Measurements from ENCODE around the gene CD1E. TPM values are rescaled to one million over a fixed set of nuclear protein-coding genes. Genes with fewer than 3 reads are reported as not detected.

The CD1E gene
- total and polyA plus RNA-seq, 3 experiments from 2014 or later, result not detected

GRCh38 chr1:158329733-158330132 lies 24.0 kb upstream of the CD1E start:
- peaks cover 9 to 15% (median 12%) of the 10 kb centered on the region in 3 donors for H3K4me1 Mint-ChIP-seq
- H3K4me3 Mint-ChIP-seq, result no peak overlapping the region
- Histone ChIP-seq H3K36me3 (ENCODE audit: insufficient read depth, low read length) (no peaks in the 10 kb centered on the region), H3K27me3 (ENCODE audit: insufficient read depth, low read length, poor library complexity, severe bottlenecking) (no peaks in the 10 kb centered on the region), H3K4me1 (ENCODE audit: insufficient read depth, low read length) (no peaks in the 10 kb centered on the region), H3K4me3 (ENCODE audit: low read length) (no peak overlapping the region), H3K27ac (ENCODE audit: low read depth, low read length) (no peak overlapping the region), H3K9me3 (ENCODE audit: low read length) (no peaks in the 10 kb centered on the region)
- no peak for DNase-seq
- ChIA-PET POLR2A (no interaction called here), CTCF (interaction anchor here (1.1 to 1.5 kb wide), 2 partner anchors 34 to 126 kb away, joined by 3 to 12 read pairs; no protein-coding TSS in a partner anchor)
- H3K36me3 Mint-ChIP-seq, result no peaks in the 10 kb centered on the region
- H3K27me3 Mint-ChIP-seq, result peaks cover 2 to 26% of the 10 kb centered on the region in 2 donors
- H3K9me3 Mint-ChIP-seq, result no peaks in the 10 kb centered on the region
- H3K27ac Mint-ChIP-seq, result no peak overlapping the region

GRCh38 chr1:158330391-158331105 lies 23.1 kb upstream of the CD1E start:
- no peaks in the 10 kb centered on the region for H3K9me3 Mint-ChIP-seq
- Histone ChIP-seq H3K36me3 (ENCODE audit: insufficient read depth, low read length) (no peaks in the 10 kb centered on the region), H3K4me3 (ENCODE audit: low read length) (no peak overlapping the region), H3K4me1 (ENCODE audit: insufficient read depth, low read length) (no peaks in the 10 kb centered on the region), H3K27ac (ENCODE audit: low read depth, low read length) (no peak overlapping the region), H3K9me3 (ENCODE audit: low read length) (no peaks in the 10 kb centered on the region), H3K27me3 (ENCODE audit: insufficient read depth, low read length, poor library complexity, severe bottlenecking) (no peaks in the 10 kb centered on the region)
- no peak overlapping the region for H3K27ac Mint-ChIP-seq
- no peak overlapping the region for H3K4me3 Mint-ChIP-seq
- POLR2A ChIA-PET, result no interaction called here
- H3K4me1 Mint-ChIP-seq, result peaks cover 9 to 20% (median 12%) of the 10 kb centered on the region in 3 donors
- no peak for DNase-seq
- CTCF ChIA-PET, result interaction anchor here (1.1 to 1.5 kb wide), 2 partner anchors 35 to 127 kb away, joined by 3 to 12 read pairs; no protein-coding TSS in a partner anchor
- peaks cover 2 to 25% of the 10 kb centered on the region in 2 donors for H3K27me3 Mint-ChIP-seq
- no peaks in the 10 kb centered on the region for H3K36me3 Mint-ChIP-seq

GRCh38 chr1:158331106-158331425 lies 22.6 kb upstream of the CD1E start:
- Mint-ChIP-seq H3K4me3 (no peak overlapping the region), H3K27ac (no peak overlapping the region), H3K9me3 (no peaks in the 10 kb centered on the region), H3K4me1 (peaks cover 9 to 20% (median 12%) of the 10 kb centered on the region in 3 donors), H3K27me3 (peaks cover 2 to 25% of the 10 kb centered on the region in 2 donors), H3K36me3 (no peaks in the 10 kb centered on the region)
- no peak for DNase-seq
- H3K27ac ChIP-seq (ENCODE audit: low read depth, low read length), result no peak overlapping the region
- POLR2A ChIA-PET, result no interaction called here
- H3K9me3 ChIP-seq (ENCODE audit: low read length), result no peaks in the 10 kb centered on the region
- no peak overlapping the region for H3K4me3 ChIP-seq (ENCODE audit: low read length)
- no peaks in the 10 kb centered on the region for H3K36me3 ChIP-seq (ENCODE audit: insufficient read depth, low read length)
- CTCF ChIA-PET, result no interaction called here
- no peaks in the 10 kb centered on the region for H3K27me3 ChIP-seq (ENCODE audit: insufficient read depth, low read length, poor library complexity, severe bottlenecking)
- no peaks in the 10 kb centered on the region for H3K4me1 ChIP-seq (ENCODE audit: insufficient read depth, low read length)

- H3K4me1 Mint-ChIP-seq, result peaks cover 9 to 20% (median 12%) of the 10 kb centered on the region in 3 donors
- Histone ChIP-seq H3K4me3 (ENCODE audit: low read length) (no peak within 1 kb of the TSS), H3K36me3 (ENCODE audit: insufficient read depth, low read length) (no peaks in the 10 kb centered on the region), H3K27ac (ENCODE audit: low read depth, low read length) (no peak within 1 kb of the TSS), H3K27me3 (ENCODE audit: insufficient read depth, low read length, poor library complexity, severe bottlenecking) (no peaks in the 10 kb centered on the region), H3K9me3 (ENCODE audit: low read length) (no peaks in the 10 kb centered on the region), H3K4me1 (ENCODE audit: insufficient read depth, low read length) (no peaks in the 10 kb centered on the region)
- POLR2A ChIA-PET, result no interaction called here
- H3K27me3 Mint-ChIP-seq, result peaks cover 2 to 25% of the 10 kb centered on the region in 2 donors
- no peak for DNase-seq
- no peak within 1 kb of the TSS for H3K27ac Mint-ChIP-seq
- CTCF ChIA-PET, result no interaction called here
- no peaks in the 10 kb centered on the region for H3K36me3 Mint-ChIP-seq
- no peak within 1 kb of the TSS for H3K4me3 Mint-ChIP-seq
- no peaks in the 10 kb centered on the region for H3K9me3 Mint-ChIP-seq
Observed at GRCh38 chr1:158331481-158332150, 22.1 kb upstream of the CD1E start, which contains the start of gene CD1B. CD1B (minus strand) TSS chr1:158331531; CDS start chr1:158331423, 108 bp downstream.

- Mint-ChIP-seq H3K36me3 (no peaks in the 10 kb centered on the region), H3K4me3 (no peak overlapping the region), H3K27me3 (peaks cover 10 to 31% of the 10 kb centered on the region in 2 donors), H3K27ac (no peak overlapping the region), H3K4me1 (peaks cover 9 to 20% (median 12%) of the 10 kb centered on the region in 3 donors), H3K9me3 (peaks cover 0 to 6% (median 0%) of the 10 kb centered on the region in 5 donors)
- Histone ChIP-seq H3K36me3 (ENCODE audit: insufficient read depth, low read length) (no peaks in the 10 kb centered on the region), H3K4me3 (ENCODE audit: low read length) (no peak overlapping the region), H3K27me3 (ENCODE audit: insufficient read depth, low read length, poor library complexity, severe bottlenecking) (no peaks in the 10 kb centered on the region), H3K9me3 (ENCODE audit: low read length) (no peaks in the 10 kb centered on the region), H3K4me1 (ENCODE audit: insufficient read depth, low read length) (no peaks in the 10 kb centered on the region), H3K27ac (ENCODE audit: low read depth, low read length) (no peak overlapping the region)
- ChIA-PET POLR2A (no interaction called here), CTCF (no interaction called here)
- DNase-seq, result no peak
Observed at GRCh38 chr1:158333405-158334155, 20.1 kb upstream of the CD1E start.

- Mint-ChIP-seq H3K27ac (no peak overlapping the region), H3K4me1 (peaks cover 9 to 20% (median 12%) of the 10 kb centered on the region in 3 donors), H3K36me3 (no peaks in the 10 kb centered on the region), H3K9me3 (peaks cover 0 to 7% (median 0%) of the 10 kb centered on the region in 5 donors), H3K27me3 (peaks cover 10 to 27% of the 10 kb centered on the region in 2 donors), H3K4me3 (no peak overlapping the region)
- Histone ChIP-seq H3K36me3 (ENCODE audit: insufficient read depth, low read length) (no peaks in the 10 kb centered on the region), H3K4me1 (ENCODE audit: insufficient read depth, low read length) (no peaks in the 10 kb centered on the region), H3K4me3 (ENCODE audit: low read length) (no peak overlapping the region), H3K27me3 (ENCODE audit: insufficient read depth, low read length, poor library complexity, severe bottlenecking) (no peaks in the 10 kb centered on the region), H3K9me3 (ENCODE audit: low read length) (no peaks in the 10 kb centered on the region), H3K27ac (ENCODE audit: low read depth, low read length) (no peak overlapping the region)
- no peak for DNase-seq
- ChIA-PET POLR2A (no interaction called here), CTCF (no interaction called here)
Observed at GRCh38 chr1:158334526-158335212, 19.0 kb upstream of the CD1E start.

GRCh38 chr1:158335213-158335532 lies 18.5 kb upstream of the CD1E start:
- H3K27ac ChIP-seq (ENCODE audit: low read depth, low read length), result no peak overlapping the region
- H3K36me3 ChIP-seq (ENCODE audit: insufficient read depth, low read length), result no peaks in the 10 kb centered on the region
- DNase-seq, result no peak
- peaks cover 12 to 27% of the 10 kb centered on the region in 2 donors for H3K27me3 Mint-ChIP-seq
- ChIA-PET POLR2A (no interaction called here), CTCF (no interaction called here)
- H3K9me3 ChIP-seq (ENCODE audit: low read length), result no peaks in the 10 kb centered on the region
- no peaks in the 10 kb centered on the region for H3K27me3 ChIP-seq (ENCODE audit: insufficient read depth, low read length, poor library complexity, severe bottlenecking)
- no peak overlapping the region for H3K4me3 Mint-ChIP-seq
- H3K27ac Mint-ChIP-seq, result no peak overlapping the region
- H3K4me1 ChIP-seq (ENCODE audit: insufficient read depth, low read length), result no peaks in the 10 kb centered on the region
- no peak overlapping the region for H3K4me3 ChIP-seq (ENCODE audit: low read length)
- peaks cover 9 to 20% (median 12%) of the 10 kb centered on the region in 3 donors for H3K4me1 Mint-ChIP-seq
- H3K9me3 Mint-ChIP-seq, result peaks cover 0 to 7% (median under 1%) of the 10 kb centered on the region in 5 donors
- peaks cover 0 to under 1% (median 0%) of the 10 kb centered on the region in 3 donors for H3K36me3 Mint-ChIP-seq
